H1 (cell line): ENCODE measurements around the gene EPB41L1. TPM values are rescaled to one million over a fixed set of nuclear protein-coding genes. Genes with fewer than 3 reads are reported as not detected.

ENCODE experiments used
- CTCF ChIA-PET: fragments of 300-600 bp; sonication (Branson Sonifier 250); formaldehyde crosslinking; loops from one replicate; lab custom pipeline; 2021; ENCODE audit not compliant: partially characterized antibody; lab: Charles Lee
- POLR2A ChIA-PET: fragments of 300-600 bp; sonication (Branson Sonifier 250); formaldehyde crosslinking; loops from one replicate; lab custom pipeline; 2021; ENCODE audit warnings: inconsistent platforms; ENCODE audit not compliant: partially characterized antibody; lab: Charles Lee
- DNase-seq, 2 experiments: peaks; one replicate each; pipeline versions ENCODE4 v3.0.0 to v3.0.0-alpha.2; 2010 to 2022; ENCODE audit warnings: low spot score in 2 of 2, low read depth in 1 of 2, mixed read lengths in 1 of 2
- FAIRE-seq: peaks from 2 replicates; lab custom pipeline; 2011; peaks lifted over from hg19 to GRCh38; lab: Jason Lieb, UNC
- H2AFZ ChIP-seq: 2 replicates; pipeline ENCODE4 v1.8.1; 2012; ENCODE audit warnings: low read length, inconsistent platforms
- H2AK5ac ChIP-seq: 2 replicates; pipeline ENCODE4 v1.6.1; 2013; ENCODE audit warnings: low read depth, low read length
- H2BK120ac ChIP-seq: replicated peaks from 2 replicates; pipeline ENCODE3; 2013; ENCODE audit warnings: low read depth, low read length, inconsistent platforms
- H2BK12ac ChIP-seq: 2 replicates; pipeline ENCODE4 v1.6.1; 2013; ENCODE audit warnings: low read depth, low read length
- H2BK15ac ChIP-seq: 2 replicates; pipeline ENCODE4 v1.6.1; 2013; ENCODE audit warnings: low read length
- H2BK20ac ChIP-seq: 2 replicates; pipeline ENCODE4 v1.6.1; 2013; ENCODE audit warnings: low read length
- H2BK5ac ChIP-seq: 2 replicates; pipeline ENCODE4 v1.6.1; 2013; ENCODE audit warnings: low read depth, low read length
- H3K14ac ChIP-seq: 2 replicates; pipeline ENCODE4 v1.6.1; 2013; ENCODE audit warnings: inconsistent platforms; ENCODE audit not compliant: insufficient read length
- H3K18ac ChIP-seq: 2 replicates; pipeline ENCODE4 v1.6.1; 2013; ENCODE audit warnings: low read length; ENCODE audit errors: extremely low read depth
- H3K23ac ChIP-seq: 2 replicates; pipeline ENCODE4 v1.6.1; 2013; ENCODE audit warnings: inconsistent platforms; ENCODE audit not compliant: insufficient read length
- H3K23me2 ChIP-seq: 2 replicates; pipeline ENCODE4 v1.6.1; 2013; ENCODE audit warnings: low read depth, low read length
- H3K27ac ChIP-seq: 2 replicates; pipeline ENCODE4 v1.6.1; 2011; ENCODE audit warnings: low read depth, low read length, inconsistent platforms
- H3K27me3 ChIP-seq, 4 experiments: replicated peaks in 1 of 4; 1 replicate in 1 of 4; 2 replicates in 3 of 4; pipeline versions ENCODE4 v1.6.1 to v1.8.1; 2011 to 2013; ENCODE audit warnings: low read length in 3 of 4, mild to moderate bottlenecking in 3 of 4, inconsistent platforms in 2 of 4, mixed read lengths in 2 of 4, moderate library complexity in 1 of 4; ENCODE audit not compliant: control insufficient read depth in 3 of 4, insufficient read depth in 3 of 4; ENCODE audit errors: extremely low read depth in 1 of 4
- H3K36me3 ChIP-seq, 4 experiments: 2 replicates each; pipeline versions ENCODE4 v1.6.1 to v1.8.1; 2011 to 2013; ENCODE audit warnings: mild to moderate bottlenecking in 4 of 4, low read length in 3 of 4, moderate library complexity in 2 of 4, control low read depth in 1 of 4, inconsistent platforms in 1 of 4; ENCODE audit not compliant: insufficient read depth in 4 of 4, control insufficient read depth in 2 of 4
- H3K4ac ChIP-seq: replicated peaks from 2 replicates; pipeline ENCODE3; 2013; ENCODE audit warnings: low read length, low read depth, mixed read lengths, inconsistent platforms; ENCODE audit not compliant: insufficient read length
- H3K4me1 ChIP-seq, 4 experiments: replicated peaks in 1 of 4; 1 replicate in 1 of 4; 2 replicates in 3 of 4; pipeline versions ENCODE4 v1.6.1 to v1.8.1; 2011 to 2013; ENCODE audit warnings: low read length in 3 of 4, inconsistent platforms in 2 of 4, mixed read lengths in 1 of 4; ENCODE audit not compliant: insufficient read depth in 4 of 4, control insufficient read depth in 3 of 4
- H3K4me2 ChIP-seq, 2 experiments: 2 replicates each; pipeline versions ENCODE4 v1.6.1 to v1.8.1; 2011 to 2013; ENCODE audit warnings: low read depth in 2 of 2, low read length in 2 of 2, control low read depth in 1 of 2, inconsistent platforms in 1 of 2, mild to moderate bottlenecking in 1 of 2; ENCODE audit not compliant: insufficient read depth in 1 of 2
- H3K4me3 ChIP-seq, 4 experiments: fragments of 200-600, 300-600 bp in 1 of 4; sonication (generic), shearing (Covaris generic), sonication (Bioruptor Twin) in 1 of 4; 2 replicates each; pipeline versions ENCODE4 v1.5.1 to v1.8.1; 2011 to 2016; ENCODE audit warnings: low read length in 4 of 4, low read depth in 3 of 4, control low read depth in 2 of 4, inconsistent platforms in 2 of 4, mild to moderate bottlenecking in 2 of 4, mixed read lengths in 1 of 4, moderate library complexity in 1 of 4; ENCODE audit not compliant: insufficient read depth in 2 of 4; ENCODE audit errors: extremely low read depth in 1 of 4
- H3K56ac ChIP-seq: replicated peaks from 2 replicates; pipeline ENCODE3; 2013; ENCODE audit warnings: low read depth, mild to moderate bottlenecking, mixed read lengths, low read length, inconsistent platforms; ENCODE audit not compliant: insufficient read length
- H3K79me1 ChIP-seq: 2 replicates; pipeline ENCODE4 v1.6.1; 2013; ENCODE audit warnings: low read depth, low read length, control low read depth
- H3K79me2 ChIP-seq, 2 experiments: 2 replicates each; pipeline versions ENCODE4 v1.6.1 to v1.8.1; 2012 to 2013; ENCODE audit warnings: low read length in 2 of 2, mild to moderate bottlenecking in 2 of 2, inconsistent platforms in 1 of 2; ENCODE audit not compliant: insufficient read depth in 2 of 2, control insufficient read depth in 1 of 2
- H3K9ac ChIP-seq, 4 experiments: replicated peaks in 1 of 4; 1 replicate in 1 of 4; 2 replicates in 3 of 4; pipeline versions ENCODE4 v1.6.1 to v1.8.1; 2011 to 2013; ENCODE audit warnings: low read depth in 3 of 4, low read length in 3 of 4, control low read depth in 2 of 4, mild to moderate bottlenecking in 2 of 4, moderate library complexity in 2 of 4, inconsistent platforms in 1 of 4; ENCODE audit errors: extremely low read depth in 1 of 4
- H3K9me3 ChIP-seq, 2 experiments: 2 replicates each; pipeline versions ENCODE4 v1.6.1 to v1.8.1; 2012 to 2013; ENCODE audit warnings: mild to moderate bottlenecking in 2 of 2, moderate library complexity in 2 of 2, control low read depth in 1 of 2, inconsistent platforms in 1 of 2, low read depth in 1 of 2, low read length in 1 of 2, mixed read lengths in 1 of 2; ENCODE audit not compliant: insufficient read depth in 2 of 2
- H4K20me1 ChIP-seq, 2 experiments: replicated peaks in 1 of 2; 2 replicates each; pipeline versions ENCODE3 to v1.8.1; 2011 to 2013; ENCODE audit warnings: inconsistent platforms in 2 of 2, low read length in 2 of 2, mild to moderate bottlenecking in 1 of 2; ENCODE audit not compliant: insufficient read depth in 2 of 2, control insufficient read depth in 1 of 2
- H4K5ac ChIP-seq: 2 replicates; pipeline ENCODE4 v1.6.1; 2013; ENCODE audit warnings: low read length, low read depth, mixed read lengths, inconsistent platforms; ENCODE audit not compliant: insufficient read length
- H4K8ac ChIP-seq: 2 replicates; pipeline ENCODE4 v1.8.0; 2013; ENCODE audit warnings: mild to moderate bottlenecking, moderate library complexity, low read length, inconsistent platforms; ENCODE audit not compliant: insufficient read depth; ENCODE audit errors: extremely low read depth
- H4K91ac ChIP-seq: replicated peaks from 2 replicates; pipeline ENCODE3; 2013; ENCODE audit warnings: low read length, mixed read lengths, inconsistent platforms; ENCODE audit not compliant: insufficient read length
- POU5F1 ChIP-seq: IDR thresholded peaks from 2 replicates; pipeline ENCODE4 v1.6.1; 2011; ENCODE audit warnings: low read depth, mild to moderate bottlenecking, low read length, moderate library complexity
- SP2 ChIP-seq: IDR thresholded peaks from 2 replicates; pipeline ENCODE4 v1.6.1; 2012; ENCODE audit warnings: mild to moderate bottlenecking, low read length, inconsistent platforms
- ZNF274 ChIP-seq: IDR thresholded peaks from 2 replicates; pipeline ENCODE4 v1.7.0; 2012; ENCODE audit warnings: low read length, borderline replicate concordance; ENCODE audit errors: extremely low read depth
- WGBS, 2 experiments: shearing (Covaris generic) in 1 of 2; methylation state at CpG; one replicate each; pipeline versions ENCODE4 v1.1.6 to v1.1.7; 2013 to 2015; ENCODE audit warnings: low lambda C conversion rate in 2 of 2, mixed read lengths in 2 of 2, inconsistent platforms in 1 of 2, low coverage in 1 of 2, missing lambda C conversion rate in 1 of 2; ENCODE audit not compliant: insufficient replicate concordance in 2 of 2, insufficient coverage in 1 of 2, insufficient read length in 1 of 2; ENCODE audit errors: extremely low coverage in 1 of 2, missing lambda C conversion rate in 1 of 2; 5-methylcytosine and 5-hydroxymethylcytosine counted together
- polyA plus RNA-seq, 7 experiments: library from polyadenylated mRNA; depleted of rRNA in 3 of 7; stranded (reverse) in 5 of 7; unstranded in 2 of 7; fragments of >200 nt in 5 of 7; fragments of 200-250 nt in 2 of 7; gene quantifications; 1 replicate in 5 of 7; 2 replicates in 1 of 7; 4 replicates in 1 of 7; pipeline versions ENCODE4 v1.2.1 to v1.2.3, GENCODE V29; 2011 to 2013; ENCODE audit warnings: missing spikeins in 2 of 7, mixed read lengths in 2 of 7
- total RNA-seq: library from RNA; stranded (reverse); fragmentation: NEBNext Ultra II Directional; extraction: Animal tissue kit (Norgen Biotek cat#: 25700); gene quantifications from 2 replicates; pipeline ENCODE4 v1.2.1, GENCODE V29; 2021

EPB41L1 gene
- total and polyA plus RNA-seq, 2 of the 8 experiments (the other 6 are each of a cell fraction or from before 2014, with no cell fraction given): 14.8 to 36.0 TPM

GRCh38 chr20:36274181-36274841, 119.8 kb downstream of the EPB41L1 start:
- Histone ChIP-seq H3K27me3 (no peaks in the 10 kb centered on the region), H4K8ac (no peak overlapping the region; the same call in 1 of the 2 replicates), H3K9me3 (no peaks in the 10 kb centered on the region), H3K4me3 (no peak overlapping the region), H3K36me3 (no peaks in the 10 kb centered on the region), H3K27ac (no peak overlapping the region), H2BK20ac (no peak overlapping the region), H2AK5ac (no peak overlapping the region), H2BK12ac (no peak overlapping the region), H3K9ac (no peak overlapping the region), H3K79me1 (no peaks in the 10 kb centered on the region), H2AFZ (no peak overlapping the region), H3K23me2 (no peaks in the 10 kb centered on the region), H2BK5ac (no peak overlapping the region), H3K4ac (no peak overlapping the region), H4K20me1 (no peaks in the 10 kb centered on the region), H3K79me2 (no peaks in the 10 kb centered on the region), H4K5ac (no peak overlapping the region), H4K91ac (no peak overlapping the region), H2BK120ac (no peak overlapping the region), H3K23ac (no peak overlapping the region), H3K4me2 (no peak overlapping the region), H3K18ac (no peak overlapping the region), H3K14ac (no peak overlapping the region), H2BK15ac (no peak overlapping the region), H3K56ac (no peak overlapping the region), H3K4me1 (no peaks in the 10 kb centered on the region; a peak in 2 of 7 replicates)
- ChIA-PET CTCF (interaction anchor here (0.7 to 6.9 kb wide), 14 partner anchors 10 to 280 kb away, joined by 3 to 54 read pairs (median 4); no protein-coding TSS in a partner anchor), POLR2A (no interaction called here)
- DNase-seq: peak in 1 of 2 experiments; percentile 46
- TF ChIP-seq POU5F1: peak; percentile 49; the same call in 1 of the 2 replicates
- no peak for TF ChIP-seq SP2
- TF ChIP-seq ZNF274: no peak
- no peak for FAIRE-seq
- WGBS, 2 experiments: 80% methylated on average over 18 of the region's 20 CpGs; no CpG with 5 or more reads in 1 of the 2 experiments
